Measurements from ENCODE around the gene TTBK1. TPM values are rescaled to one million over a fixed set of nuclear protein-coding genes. Genes with fewer than 3 reads are reported as not detected.

The TTBK1 gene
- total RNA-seq, 2 experiments from 2014 or later = 0.30 TPM

DNA sequence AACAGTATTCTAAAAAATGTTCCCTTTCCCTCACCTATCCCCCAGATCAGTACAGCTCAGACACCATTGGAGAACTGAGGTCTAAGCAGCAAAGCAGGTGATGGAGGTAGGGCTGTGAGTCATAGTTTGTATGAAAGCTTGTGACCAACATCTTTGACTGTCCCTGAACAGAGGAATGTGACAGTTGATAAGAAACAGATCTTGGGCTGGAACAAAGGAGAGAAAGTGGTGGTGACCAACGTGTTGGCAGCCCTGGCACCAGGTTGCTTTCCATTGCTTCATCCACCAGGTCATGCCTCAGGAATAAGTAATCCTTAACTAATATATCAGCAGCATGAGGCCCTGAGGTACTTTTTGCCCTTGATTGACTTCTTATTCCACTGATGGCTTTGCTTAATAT is 85.2 kb downstream of the TTBK1 start:
- no peak overlapping the region for H3K27ac Mint-ChIP-seq
- no peak for DNase-seq
- ChIA-PET CTCF (interaction anchor here (1.0 kb wide), 2 partner anchors 8 to 14 kb away, joined by 4 to 6 read pairs; no protein-coding TSS in a partner anchor), POLR2A (no interaction called here)
- no peaks in the 10 kb centered on the region for H3K36me3 Mint-ChIP-seq (ENCODE audit: low read depth)
- no peak overlapping the region for H3K4me3 Mint-ChIP-seq
- H3K27me3 Mint-ChIP-seq = no peaks in the 10 kb centered on the region
- H3K9me3 Mint-ChIP-seq = no peaks in the 10 kb centered on the region
- peaks cover 11% of the 10 kb centered on the region for H3K4me1 Mint-ChIP-seq

DNA sequence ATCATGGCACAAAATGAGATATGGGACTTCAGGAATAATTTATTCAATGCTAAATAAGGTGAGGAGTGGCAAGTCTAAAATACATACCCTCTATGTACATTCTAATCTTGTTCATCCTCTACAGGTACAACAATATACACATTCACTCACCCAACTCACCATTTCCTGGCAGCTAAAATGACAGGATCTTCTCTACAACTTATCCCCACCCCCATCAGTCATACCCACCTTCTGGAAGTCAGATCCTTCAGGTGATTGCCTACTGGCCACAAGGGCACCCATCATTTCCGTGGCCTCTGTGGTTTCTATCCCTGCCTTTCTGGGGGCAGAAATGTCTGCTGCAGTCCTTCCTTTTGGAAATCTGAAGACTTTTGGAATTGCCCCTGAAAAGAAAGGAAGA is 88.2 kb downstream of the TTBK1 start:
- no peaks in the 10 kb centered on the region for H3K27me3 Mint-ChIP-seq
- H3K9me3 Mint-ChIP-seq = no peaks in the 10 kb centered on the region
- CTCF ChIA-PET = no interaction called here
- no peak overlapping the region for H3K27ac Mint-ChIP-seq
- POLR2A ChIA-PET = no interaction called here
- H3K36me3 Mint-ChIP-seq (ENCODE audit: low read depth) = no peaks in the 10 kb centered on the region
- no peak for DNase-seq
- H3K4me1 Mint-ChIP-seq = peaks cover 11% of the 10 kb centered on the region
- H3K4me3 Mint-ChIP-seq = no peak overlapping the region

DNA sequence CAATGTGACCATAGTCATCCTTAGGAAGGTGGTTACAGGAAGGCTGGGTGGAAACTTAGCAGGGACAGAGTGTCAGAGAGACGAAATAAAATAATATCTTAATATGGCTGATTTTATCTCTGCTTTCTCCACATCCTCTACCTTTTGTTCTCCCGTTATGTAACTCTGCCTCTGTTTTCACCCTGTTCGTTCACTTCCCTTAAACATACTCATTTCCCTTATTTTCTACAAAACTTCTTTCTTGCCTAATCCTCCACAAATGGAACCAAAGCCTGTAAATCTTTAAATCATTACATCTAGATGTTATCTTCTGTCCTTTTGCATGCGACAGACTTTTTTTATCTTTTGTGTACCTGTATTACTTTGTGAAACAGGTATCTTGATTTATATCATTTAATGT is 88.6 kb downstream of the TTBK1 start:
- ChIA-PET CTCF (no interaction called here), POLR2A (no interaction called here)
- no peaks in the 10 kb centered on the region for H3K9me3 Mint-ChIP-seq
- H3K4me1 Mint-ChIP-seq = peaks cover 11% of the 10 kb centered on the region
- H3K27me3 Mint-ChIP-seq = no peaks in the 10 kb centered on the region
- H3K4me3 Mint-ChIP-seq = no peak overlapping the region
- H3K27ac Mint-ChIP-seq = no peak overlapping the region
- no peak for DNase-seq
- no peaks in the 10 kb centered on the region for H3K36me3 Mint-ChIP-seq (ENCODE audit: low read depth)

DNA sequence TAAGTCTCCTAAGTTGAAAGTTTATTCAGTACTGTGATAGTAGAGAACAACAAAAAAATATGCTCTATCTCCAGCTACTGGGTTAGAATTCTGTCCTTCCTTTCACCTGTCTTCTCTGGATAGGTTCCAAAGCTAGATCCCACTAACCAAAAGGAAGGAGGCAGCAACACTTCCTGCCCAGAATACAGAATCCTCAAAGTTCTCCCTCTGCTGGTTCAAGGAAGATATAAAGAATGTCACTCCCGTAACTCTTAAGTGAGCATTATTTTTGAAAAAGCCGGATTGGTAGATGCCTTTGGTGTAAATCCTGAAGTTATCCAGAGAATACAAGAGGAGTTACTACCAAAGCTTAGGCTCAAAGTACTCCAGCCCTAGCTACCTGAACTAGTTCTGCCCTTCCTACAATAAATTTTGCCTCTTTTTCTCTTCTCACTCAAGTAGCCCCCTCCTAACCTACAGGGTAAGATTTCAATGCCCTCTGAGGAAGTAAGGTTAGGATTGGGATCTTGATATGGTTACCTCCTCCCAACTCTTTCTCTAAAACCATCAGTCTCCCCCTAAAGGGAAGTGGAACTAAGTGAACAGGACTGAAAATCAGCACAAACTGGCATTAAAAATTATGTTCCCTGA is 91.3 kb downstream of the TTBK1 start:
- CTCF ChIA-PET = interaction anchor here (0.6 to 1.3 kb wide), 9 partner anchors 12 to 172 kb away, joined by 3 to 4 read pairs (median 3); no protein-coding TSS in a partner anchor
- no peak overlapping the region for H3K27ac Mint-ChIP-seq
- H3K4me3 Mint-ChIP-seq = no peak overlapping the region
- POLR2A ChIA-PET = no interaction called here
- H3K4me1 Mint-ChIP-seq = peaks cover 14% of the 10 kb centered on the region
- no peaks in the 10 kb centered on the region for H3K9me3 Mint-ChIP-seq
- no peaks in the 10 kb centered on the region for H3K27me3 Mint-ChIP-seq
- peaks cover 14% of the 10 kb centered on the region for H3K36me3 Mint-ChIP-seq (ENCODE audit: low read depth)
- no peak for DNase-seq

GRCh38 chr6:43335469-43335868 is 92.2 kb downstream of the TTBK1 start:
- peaks cover 14% of the 10 kb centered on the region for H3K4me1 Mint-ChIP-seq
- DNase-seq = no peak
- ChIA-PET POLR2A (no interaction called here), CTCF (interaction anchor here (0.7 to 1.2 kb wide), 5 partner anchors 13 to 171 kb away, joined by 3 to 4 read pairs (median 3); no protein-coding TSS in a partner anchor)
- H3K4me3 Mint-ChIP-seq = no peak overlapping the region
- H3K36me3 Mint-ChIP-seq (ENCODE audit: low read depth) = peaks cover 22% of the 10 kb centered on the region
- H3K27me3 Mint-ChIP-seq = no peaks in the 10 kb centered on the region
- no peaks in the 10 kb centered on the region for H3K9me3 Mint-ChIP-seq
- no peak overlapping the region for H3K27ac Mint-ChIP-seq

- Mint-ChIP-seq H3K27ac (no peak overlapping the region), H3K4me1 (peaks cover 10% of the 10 kb centered on the region), H3K36me3 (ENCODE audit: low read depth) (peaks cover 30% of the 10 kb centered on the region), H3K9me3 (no peaks in the 10 kb centered on the region), H3K27me3 (no peaks in the 10 kb centered on the region), H3K4me3 (no peak overlapping the region)
- no peak for DNase-seq
- CTCF ChIA-PET = interaction anchor here (0.6 to 1.0 kb wide), 2 partner anchors 75 to 170 kb away, joined by 3 to 4 read pairs; no protein-coding TSS in a partner anchor
- POLR2A ChIA-PET = interaction anchor here (0.6 to 1.5 kb wide), 2 partner anchors 40 to 146 kb away, joined by 3 to 4 read pairs; no protein-coding TSS in a partner anchor
Observed at GRCh38 chr6:43336382-43336781, 93.1 kb downstream of the TTBK1 start.

Other genes with a start within 250 kb of the TTBK1 start
- 10 to 100 TPM; 56.6 to 60.6 TPM for gene MEA1, start 229.5 kb upstream of the TTBK1 start, total RNA-seq
- gene KLHDC3, start 229.2 kb upstream of the TTBK1 start, total RNA-seq = 10 to 100 TPM; 64.6 to 68.7 TPM
- gene RRP36, start 221.9 kb upstream of the TTBK1 start, total RNA-seq = 10 to 100 TPM; 59.2 to 60.4 TPM
- gene CUL7, start 189.6 kb upstream of the TTBK1 start, total RNA-seq = 10 to 100 TPM; 12.7 to 13.0 TPM
- gene MRPL2, start 184.0 kb upstream of the TTBK1 start, total RNA-seq = 10 to 100 TPM; 46.8 to 57.8 TPM
- 10 to 100 TPM; 19.3 to 20.3 TPM for gene KLC4, start 183.8 kb upstream of the TTBK1 start, total RNA-seq
- gene PTK7, start 167.2 kb upstream of the TTBK1 start, total RNA-seq = under 1 TPM; 0.23 to 0.35 TPM
- 10 to 100 TPM; 45.8 to 45.9 TPM for gene SRF, start 72.2 kb upstream of the TTBK1 start, total RNA-seq
- 10 to 100 TPM; 45.0 to 45.9 TPM for gene CUL9, start 61.3 kb upstream of the TTBK1 start, total RNA-seq
- gene DNPH1, start 14.0 kb upstream of the TTBK1 start, total RNA-seq = 10 to 100 TPM; 39.6 to 42.5 TPM
- gene SLC22A7, start 54.8 kb downstream of the TTBK1 start, total RNA-seq = not detected
- under 1 TPM in 1 of 2 experiments, not detected in 1; 0.88 TPM for gene CRIP3, start 65.3 kb downstream of the TTBK1 start, total RNA-seq
- 10 to 100 TPM; 16.2 to 16.9 TPM for gene ZNF318, start 126.2 kb downstream of the TTBK1 start, total RNA-seq
- 10 to 100 TPM; 46.8 to 49.8 TPM for gene ABCC10, start 184.1 kb downstream of the TTBK1 start, total RNA-seq
- gene DLK2, start 212.1 kb downstream of the TTBK1 start, total RNA-seq = under 1 TPM; 0.18 to 0.50 TPM
- gene TJAP1, start 234.1 kb downstream of the TTBK1 start, total RNA-seq = 10 to 100 TPM; 34.7 to 36.6 TPM

Measured in activated CD4-positive, alpha-beta memory T cell treated with anti-CD3 and anti-CD28 coated beads, Interleukin-2, amount 10 ng/mL, durations not matched to agents 7 days and 5 days (primary cell).